Colonic mucosa (tissue), 4 donors: Measurements from ENCODE around the gene ITM2C. TPM values are rescaled to one million over a fixed set of nuclear protein-coding genes. Genes with fewer than 3 reads are reported as not detected.

Experiments
- DNase-seq: peaks from one replicate; pipeline ENCODE4 v3.0.0-alpha.2; 2020
- H3K27ac ChIP-seq: fragments of 200-600 bp; one replicate; pipeline ENCODE4 v1.8.0; 2021
- H3K27me3 ChIP-seq: fragments of 200-600 bp; one replicate; pipeline ENCODE4 v1.8.0; 2021
- H3K36me3 ChIP-seq: fragments of 200-600 bp; one replicate; pipeline ENCODE4 v1.8.0; 2021
- H3K4me1 ChIP-seq: fragments of 200-600 bp; one replicate; pipeline ENCODE4 v1.8.0; 2021; ENCODE audit warnings: mild to moderate bottlenecking
- H3K4me3 ChIP-seq: fragments of 200-600 bp; one replicate; pipeline ENCODE4 v1.8.0; 2021
- H3K9ac ChIP-seq, 2 donors: one replicate each; pipeline ENCODE4 v1.7.0; 2013; ENCODE audit warnings: control low read depth in 2 of 2, low read depth in 2 of 2, low read length in 2 of 2
- H3K9me3 ChIP-seq: fragments of 200-600 bp; one replicate; pipeline ENCODE4 v1.8.0; 2021
- CTCF ChIP-seq: fragments of 200-600 bp; IDR thresholded peaks from one replicate; pipeline ENCODE4 v1.8.0; 2022; ENCODE audit warnings: antibody characterized with exemption, mild to moderate bottlenecking
- intact Hi-C: fragments of 100-400 bp; cut with DNase I; formaldehyde crosslinking; loops from one replicate; pipeline ENCODE4 v1.14.1; 2022
- total RNA-seq, 2 donors: library from RNA; stranded (reverse); fragmentation: NEBNext Ultra II Directional in 1 of 2; extraction: Animal tissue kit (Norgen Biotek cat#: 25700) in 1 of 2; gene quantifications; one replicate each; pipeline ENCODE4 v1.2.1, GENCODE V29; 2021
- donor health status: healthy.
- donor health status: DM: no; HTN: no; CAD: no.
- donor health status: DM: no; HTN: no; CAD: no.

Gene ITM2C
- total RNA-seq, 2 donors from 2014 or later, result 1,192 to 1,707 TPM

GRCh38 chr2:230920167-230920566 lies 55.4 kb downstream of the ITM2C start:
- DNase-seq, result no peak
- Histone ChIP-seq H3K9ac (no peak overlapping the region), H3K36me3 (no peaks in the 10 kb centered on the region), H3K27ac (no peak overlapping the region), H3K4me3 (no peak overlapping the region), H3K27me3 (no peaks in the 10 kb centered on the region), H3K9me3 (no peaks in the 10 kb centered on the region), H3K4me1 (no peaks in the 10 kb centered on the region)
- no peak for TF ChIP-seq CTCF
- intact Hi-C loops, result loop anchor here (5.0 kb wide), 1 partner anchor 67 kb away; no protein-coding TSS in a partner anchor

DNA sequence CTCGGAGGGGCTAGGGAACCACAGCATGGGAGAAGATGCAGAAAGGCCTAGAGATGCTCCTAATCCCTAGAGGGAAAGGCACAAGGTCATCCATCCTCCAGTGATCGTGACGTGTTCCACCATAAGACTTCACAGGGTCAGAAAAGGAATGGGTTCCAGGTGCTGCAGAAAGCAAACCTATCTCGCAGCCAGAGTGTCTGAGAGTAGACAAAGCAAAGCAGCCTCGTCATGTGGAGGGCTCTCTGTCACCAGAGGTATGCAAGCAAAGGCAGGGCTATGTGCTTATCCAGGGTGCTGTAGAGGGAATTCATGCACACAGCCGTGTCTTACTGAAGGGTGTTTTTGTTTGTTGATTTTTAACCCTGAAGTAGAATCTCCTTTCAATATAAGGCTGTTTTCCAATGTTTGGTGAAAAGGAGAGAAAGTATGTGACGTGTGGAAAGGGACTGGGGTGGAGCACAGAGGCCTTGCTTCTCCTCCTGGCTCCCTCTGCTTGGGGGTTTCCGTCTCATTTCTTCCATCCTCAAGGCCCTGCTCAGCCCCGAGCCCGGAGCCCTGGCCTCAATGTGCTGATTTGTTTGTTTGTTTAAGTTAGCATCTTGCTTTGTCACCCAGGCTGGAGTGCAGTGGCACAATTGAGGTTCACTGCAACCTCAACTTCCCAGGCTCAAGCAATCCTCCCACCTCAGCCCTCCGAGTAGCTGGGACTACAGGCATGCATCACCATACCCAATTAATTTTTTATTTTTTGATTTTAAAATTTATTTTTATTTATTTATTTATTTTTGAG lies 57.3 kb downstream of the ITM2C start:
- H3K9ac ChIP-seq, result no peak overlapping the region
- H3K4me1 ChIP-seq, result no peaks in the 10 kb centered on the region
- DNase-seq, result no peak
- H3K36me3 ChIP-seq, result no peaks in the 10 kb centered on the region
- H3K9me3 ChIP-seq, result no peaks in the 10 kb centered on the region
- intact Hi-C loops, result loop anchor here (5.0 kb wide), 1 partner anchor 65 kb away; no protein-coding TSS in a partner anchor
- TF ChIP-seq CTCF, result no peak
- no peak overlapping the region for H3K4me3 ChIP-seq
- no peaks in the 10 kb centered on the region for H3K27me3 ChIP-seq
- H3K27ac ChIP-seq, result no peak overlapping the region

DNA sequence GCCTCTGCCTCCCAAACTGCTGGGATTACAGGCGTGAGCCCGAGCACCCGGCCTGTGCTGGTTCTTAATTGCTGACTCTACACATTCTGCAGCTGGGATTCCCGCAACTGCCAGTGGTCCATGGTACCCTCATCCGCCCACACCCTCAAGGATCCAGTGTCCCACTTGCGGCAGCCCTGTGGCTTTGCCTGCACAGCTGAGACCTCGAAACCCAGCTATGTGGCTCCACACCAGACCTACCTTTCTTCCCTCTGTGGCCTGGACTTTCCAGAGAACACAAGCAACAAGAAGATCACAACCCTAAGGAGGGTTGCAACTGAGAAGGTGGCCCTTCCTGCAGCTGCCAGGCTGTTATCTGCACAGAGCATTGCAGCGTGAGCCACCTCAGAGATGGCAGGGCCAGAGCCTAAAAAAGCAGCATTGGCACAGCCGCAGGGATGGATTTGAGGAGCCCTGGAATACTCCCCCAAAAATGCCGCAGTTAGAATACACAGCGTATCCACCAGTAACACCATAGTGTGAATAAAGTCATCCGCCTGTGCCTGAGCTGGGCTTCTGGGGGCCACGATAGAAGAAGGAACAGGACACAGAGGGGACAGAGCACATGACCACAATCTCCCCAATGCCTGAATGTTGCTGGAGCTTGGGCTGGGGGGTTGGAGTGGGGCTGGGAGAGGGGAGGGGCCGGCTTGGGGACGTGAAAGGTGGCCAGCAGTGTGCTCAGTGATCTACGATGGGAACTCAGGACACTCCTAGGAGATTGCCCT lies 58.4 kb downstream of the ITM2C start:
- Histone ChIP-seq H3K27ac (no peak overlapping the region), H3K9ac (no peak overlapping the region), H3K27me3 (no peaks in the 10 kb centered on the region), H3K4me1 (no peaks in the 10 kb centered on the region), H3K9me3 (no peaks in the 10 kb centered on the region), H3K4me3 (no peak overlapping the region), H3K36me3 (no peaks in the 10 kb centered on the region)
- TF ChIP-seq CTCF, result no peak
- intact Hi-C loops, result loop anchor here (5.0 kb wide), 1 partner anchor 64 kb away; no protein-coding TSS in a partner anchor
- DNase-seq, result no peak

GRCh38 chr2:230924092-230924469 lies 59.3 kb downstream of the ITM2C start:
- Histone ChIP-seq H3K27ac (no peak overlapping the region), H3K4me1 (no peaks in the 10 kb centered on the region), H3K4me3 (no peak overlapping the region), H3K27me3 (no peaks in the 10 kb centered on the region), H3K9me3 (no peaks in the 10 kb centered on the region), H3K36me3 (no peaks in the 10 kb centered on the region), H3K9ac (no peak overlapping the region)
- intact Hi-C loops, result loop anchor here (5.0 kb wide), 1 partner anchor 63 kb away; no protein-coding TSS in a partner anchor
- TF ChIP-seq CTCF, result no peak
- DNase-seq, result no peak

DNA sequence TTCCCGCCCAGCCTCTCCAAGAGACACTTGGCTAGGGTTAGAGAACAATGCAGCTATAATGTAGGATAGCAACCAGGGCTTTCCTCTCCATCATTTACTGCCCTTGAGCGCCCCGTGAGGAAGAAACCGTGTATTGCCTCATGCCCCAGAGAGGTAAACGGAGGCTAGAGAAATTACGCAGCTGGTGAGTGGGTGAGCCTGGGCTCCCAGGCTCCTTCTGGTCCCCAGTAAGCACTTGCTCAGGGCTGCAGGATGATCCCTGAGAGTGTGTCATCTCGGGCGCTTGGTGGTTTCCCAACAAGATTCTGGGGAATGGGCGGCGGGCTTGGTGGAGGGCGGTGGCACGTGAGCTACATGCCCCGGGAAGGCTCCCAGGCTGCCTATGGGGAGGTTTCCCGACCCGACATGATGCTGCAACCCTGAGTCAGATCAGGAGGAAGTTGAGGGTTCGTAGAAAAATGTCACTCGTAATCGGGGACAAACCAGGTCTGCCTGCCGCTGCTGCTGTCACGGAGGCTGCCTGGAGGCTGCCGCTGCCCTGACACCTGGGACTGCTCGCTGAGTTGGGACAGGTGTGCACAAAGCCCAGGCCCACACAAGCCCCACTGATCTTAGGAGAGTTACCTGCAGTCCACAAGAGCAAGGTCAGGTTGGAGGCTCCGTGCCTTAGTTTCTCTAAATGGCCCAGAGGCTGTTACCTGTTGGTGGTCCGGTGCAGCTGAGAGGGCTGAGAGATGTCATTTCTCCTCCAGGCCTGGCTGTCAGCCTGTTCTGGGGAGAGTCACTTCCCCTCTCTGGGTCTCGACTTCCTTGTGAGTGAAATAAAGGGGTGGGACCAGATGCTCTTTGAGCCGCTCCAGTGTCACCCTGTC lies 60.0 kb downstream of the ITM2C start, which contains the start of gene GPR55:
Gene GPR55 (minus strand): TSS at position 773 of the 872 bp plus-strand sequence. CDS start 14,280 bp downstream, outside the sequence.
- Histone ChIP-seq H3K36me3 (no peaks in the 10 kb centered on the region), H3K27ac (no peak within 1 kb of the TSS), H3K27me3 (no peaks in the 10 kb centered on the region), H3K9me3 (no peaks in the 10 kb centered on the region), H3K9ac (no peak within 1 kb of the TSS), H3K4me1 (no peaks in the 10 kb centered on the region), H3K4me3 (no peak within 1 kb of the TSS)
- peak; percentile 23 for TF ChIP-seq CTCF
- intact Hi-C loops, result loop anchor here (5.0 kb wide), 1 partner anchor 63 kb away; no protein-coding TSS in a partner anchor
- peak; percentile 50 for DNase-seq
